HepG2 (cell line): ENCODE data around the gene CPNE4. TPM values are rescaled to one million over a fixed set of nuclear protein-coding genes. Genes with fewer than 3 reads are reported as not detected.

Experiments
- ATAC-seq: fragments of 200-7000 bp; cut with Tn5 transposase; 3 replicates; pipeline ENCODE4 v1.9.1; 2020; ENCODE audit warnings: mild to moderate bottlenecking, moderate library complexity
- BruUV-seq: library from RNA; stranded (reverse); fragments of 400-500 nt; replicated peaks from 2 replicates; lab custom pipeline; 2021; lab: Mats Ljungman, UMichigan
- CTCF ChIA-PET: fragments of 300-600 bp; formaldehyde crosslinking; extraction: SDS; loops from one replicate; lab custom pipeline; 2021; ENCODE audit warnings: low total read pairs, inconsistent platforms, low intra/inter-chr PET ratio; lab: Yijun Ruan, JAX
- POLR2A ChIA-PET: fragments of 350-600 bp; sonication (Branson Sonifier 250); formaldehyde crosslinking; loops from one replicate; lab custom pipeline; 2020; ENCODE audit warnings: antibody characterized with exemption, inconsistent platforms; lab: Yijun Ruan, JAX
- DNase-seq: peaks from one replicate; pipeline ENCODE4 v3.0.0-alpha.2; 2015; ENCODE audit warnings: low spot score
- FAIRE-seq: peaks from 3 replicates; lab custom pipeline; 2011; peaks lifted over from hg19 to GRCh38; lab: Jason Lieb, UNC
- H2AFZ ChIP-seq: one replicate; pipeline ENCODE4 v1.6.1; 2011; ENCODE audit warnings: low read length, inconsistent platforms
- H3K27ac ChIP-seq: fragments of 300-600 bp; 3 replicates; pipeline ENCODE4 v1.8.0; 2011; ENCODE audit warnings: mixed run types, mild to moderate bottlenecking, mixed read lengths, low read length, inconsistent platforms; ENCODE audit not compliant: insufficient read depth; ENCODE audit errors: extremely low read length
- H3K27me3 ChIP-seq, 2 experiments: fragments of 200-600 bp in 1 of 2; 2 replicates in 1 of 2; 3 replicates in 1 of 2; pipeline versions ENCODE4 v1.6.0 to v1.8.0; 2011; ENCODE audit warnings: low read length in 2 of 2, mild to moderate bottlenecking in 2 of 2, moderate library complexity in 2 of 2, inconsistent platforms in 1 of 2; ENCODE audit not compliant: insufficient read depth in 2 of 2, control insufficient read depth in 1 of 2
- H3K36me3 ChIP-seq, 2 experiments: fragments of 200-600 bp in 1 of 2; replicated peaks in 1 of 2; 2 replicates in 1 of 2; 3 replicates in 1 of 2; pipeline versions ENCODE4 v1.5.1 to v1.8.0; 2011; ENCODE audit warnings: low read length in 2 of 2, inconsistent platforms in 1 of 2; ENCODE audit not compliant: insufficient read depth in 2 of 2, control insufficient read depth in 1 of 2
- H3K4me1 ChIP-seq: 2 replicates; pipeline ENCODE4 v1.5.1; 2012; ENCODE audit warnings: low read length, inconsistent platforms; ENCODE audit not compliant: insufficient read depth
- H3K4me2 ChIP-seq: 2 replicates; pipeline ENCODE4 v1.6.0; 2011; ENCODE audit warnings: low read depth, low read length, inconsistent platforms
- H3K4me3 ChIP-seq, 3 experiments: fragments of 200-600 bp in 1 of 3; sonication (generic), shearing (Covaris generic) in 1 of 3; replicated peaks in 1 of 3; 2 replicates each; pipeline ENCODE4 v1.5.1; 2011 to 2016; ENCODE audit warnings: low read length in 3 of 3, inconsistent platforms in 2 of 3, low read depth in 2 of 3, mild to moderate bottlenecking in 2 of 3, control low read depth in 1 of 3, mixed read lengths in 1 of 3; ENCODE audit not compliant: insufficient read depth in 1 of 3
- H3K79me2 ChIP-seq: one replicate; pipeline ENCODE4 v1.6.1; 2011; ENCODE audit warnings: low read length, inconsistent platforms; ENCODE audit not compliant: insufficient read depth
- H3K9ac ChIP-seq: 2 replicates; pipeline ENCODE4 v1.6.0; 2011; ENCODE audit warnings: mild to moderate bottlenecking, low read depth, low read length, inconsistent platforms; ENCODE audit not compliant: insufficient read depth
- H3K9me3 ChIP-seq: 2 replicates; pipeline ENCODE4 v1.5.1; 2012; ENCODE audit warnings: mild to moderate bottlenecking, low read length
- H4K20me1 ChIP-seq: 2 replicates; pipeline ENCODE4 v1.6.0; 2011; ENCODE audit warnings: inconsistent platforms, mild to moderate bottlenecking, low read length, moderate library complexity; ENCODE audit not compliant: insufficient read depth
- HNF1A ChIP-seq, 2 experiments: sonication (generic) in 1 of 2; formaldehyde crosslinking in 1 of 2; IDR thresholded peaks; 2 replicates each; pipeline versions ENCODE4 v1.4.0 to v1.6.1; 2016 to 2020; ENCODE audit warnings: borderline replicate concordance in 1 of 2, low read depth in 1 of 2, mild to moderate bottlenecking in 1 of 2, missing genetic modification reagents in 1 of 2
- KDM6A ChIP-seq: IDR thresholded peaks from 2 replicates; pipeline ENCODE4 v1.6.1; 2016; ENCODE audit warnings: low read depth
- PAXIP1 ChIP-seq: sonication (generic); formaldehyde crosslinking; conservative IDR thresholded peaks from 2 replicates; pipeline ENCODE4 v1.4.0; 2020; ENCODE audit warnings: mild to moderate bottlenecking, missing genetic modification reagents, moderate library complexity
- PBX2 ChIP-seq: IDR thresholded peaks from 2 replicates; pipeline ENCODE4 v1.6.1; 2016; ENCODE audit warnings: control low read depth
- ZBTB26 ChIP-seq: IDR thresholded peaks from 2 replicates; pipeline ENCODE4 v1.6.1; 2016; ENCODE audit warnings: missing compliant biosample characterization, missing genetic modification reagents, borderline replicate concordance
- ZBTB39 ChIP-seq: sonication (generic); formaldehyde crosslinking; IDR thresholded peaks from 2 replicates; pipeline ENCODE4 v1.5.0; 2020; ENCODE audit warnings: missing genetic modification reagents
- ZFAT ChIP-seq: sonication (generic); formaldehyde crosslinking; conservative IDR thresholded peaks from 2 replicates; pipeline ENCODE4 v1.8.1; 2023; ENCODE audit warnings: missing genetic modification reagents, inconsistent platforms
- ZNF30 ChIP-seq: sonication (generic); formaldehyde crosslinking; IDR thresholded peaks from 2 replicates; pipeline ENCODE4 v1.5.0; 2020; ENCODE audit warnings: mild to moderate bottlenecking, missing genetic modification reagents
- ZNF350 ChIP-seq: sonication (generic); formaldehyde crosslinking; IDR thresholded peaks from 2 replicates; pipeline ENCODE4 v1.4.0; 2020; ENCODE audit warnings: mild to moderate bottlenecking, low read depth, missing genetic modification reagents, borderline replicate concordance
- ZNF354B ChIP-seq: sonication (generic); formaldehyde crosslinking; IDR thresholded peaks from 2 replicates; pipeline ENCODE4 v1.8.0; 2022; ENCODE audit warnings: mild to moderate bottlenecking, missing genetic modification reagents
- in situ Hi-C: cut with HindIII; loops from 2 replicates; pipeline ENCODE4 v1.10.0; 2017; ENCODE audit warnings: low pct_unique_long_range_greater_than_20kb; ENCODE audit not compliant: extremely low pct_ligation_motif_present
- intact Hi-C: fragments of 100-400 bp; cut with micrococcal nuclease; formaldehyde crosslinking; loops from one replicate; pipeline ENCODE4 v1.10.0; 2022; ENCODE audit not compliant: unreplicated experiment
- polyA plus RNA-seq, 8 experiments: library from polyadenylated mRNA; depleted of rRNA in 3 of 8; stranded (reverse) in 7 of 8; unstranded in 1 of 8; fragments of >200 nt; fragmentation: Illumina TruSeq in 4 of 8; extraction: Trizol in 4 of 8; gene quantifications; 2 replicates each; pipeline versions ENCODE4 v1.2.1 to v1.2.3, GENCODE V29; 2011 to 2016; ENCODE audit warnings: low read depth in 4 of 8, missing spikeins in 1 of 8, mixed read lengths in 1 of 8; ENCODE audit not compliant: insufficient read depth in 1 of 8
- total RNA-seq, 5 experiments: library from RNA; depleted of rRNA; stranded (reverse); fragments of >200 nt; fragmentation: Illumina TruSeq; extraction: Trizol; gene quantifications; 2 replicates each; pipeline ENCODE4 v1.2.3, GENCODE V29; 2016; ENCODE audit warnings: low read depth in 1 of 5

The CPNE4 gene
- total and polyA plus RNA-seq, 2 of the 13 experiments (the other 11 are each of a cell fraction or from before 2014, with no cell fraction given) = not detected

GRCh38 chr3:131532645-131533044 lies 502.2 kb downstream of the CPNE4 start:
- intact Hi-C loops (no loop called here), in situ Hi-C loops (no loop called here)
- Histone ChIP-seq H3K4me1 (no peaks in the 10 kb centered on the region), H3K9me3 (no peaks in the 10 kb centered on the region), H3K4me2 (no peak overlapping the region), H3K27me3 (no peaks in the 10 kb centered on the region), H3K9ac (no peak overlapping the region), H2AFZ (no peak overlapping the region), H3K36me3 (no peaks in the 10 kb centered on the region), H4K20me1 (no peaks in the 10 kb centered on the region), H3K4me3 (no peak overlapping the region), H3K27ac (no peak overlapping the region), H3K79me2 (no peaks in the 10 kb centered on the region)
- CTCF ChIA-PET = no interaction called here
- BruUV-seq = no TSS peak
- no peak for FAIRE-seq
- POLR2A ChIA-PET = no interaction called here
- DNase-seq = no peak
- no peak for ATAC-seq
- TF ChIP-seq ZNF350 (CRISPR knock-in tag) = no peak
- no peak for TF ChIP-seq ZBTB39 (CRISPR knock-in tag)
- TF ChIP-seq KDM6A (CRISPR knock-in tag) = no peak
- TF ChIP-seq ZNF354B = no peak
- TF ChIP-seq ZNF30 (CRISPR knock-in tag) = no peak
- TF ChIP-seq PBX2 (CRISPR knock-in tag) = no peak
- no peak for TF ChIP-seq ZFAT (CRISPR knock-in tag)
- TF ChIP-seq PAXIP1 (CRISPR knock-in tag) = no peak
- TF ChIP-seq ZBTB26 = no peak
- TF ChIP-seq HNF1A (IDR thresholded peaks at IDR 0.05; ENCODE audit: low read depth) = no peak
- TF ChIP-seq HNF1A (CRISPR knock-in tag; IDR thresholded peaks at IDR 0.05; ENCODE audit: borderline replicate concordance) = no peak
